RCC 7860 (cell line): ENCODE measurements around the gene PMEPA1.
"Not testable (repeated sequence)": the region's sequence is repeated elsewhere in the genome, so short reads cannot be mapped to it uniquely, and the experiment has no call there.

Experiments used
- DNase-seq: peaks from one replicate; pipeline ENCODE4 v3.0.0-alpha.2; 2015; ENCODE audit warnings: low spot score
- FAIRE-seq: peaks from 2 replicates; lab custom pipeline; 2012; peaks lifted over from hg19 to GRCh38; lab: Jason Lieb, UNC

Gene PMEPA1

GRCh38 chr20:57654363-57654997, 55.3 kb downstream of the PMEPA1 start:
- DNase-seq (peak; percentile 20), FAIRE-seq (no peak)

GRCh38 chr20:57653910-57654309, 55.9 kb downstream of the PMEPA1 start:
- FAIRE-seq (no peak), DNase-seq (no peak)

GRCh38 chr20:57653546-57653900, 56.3 kb downstream of the PMEPA1 start:
- FAIRE-seq (no peak), DNase-seq (no peak)

- DNase-seq: no peak
Measured at GRCh38 chr20:57652606-57653545, 56.9 kb downstream of the PMEPA1 start.

GRCh38 chr20:57651881-57652605, 57.8 kb downstream of the PMEPA1 start:
- FAIRE-seq (no peak), DNase-seq (no peak)

More at GRCh38 chr20:57652606-57653545, 56.9 kb downstream of the PMEPA1 start:
- no peak for FAIRE-seq

GRCh38 chr20:57650756-57651483, 58.9 kb downstream of the PMEPA1 start:
- no peak for DNase-seq
- no peak for FAIRE-seq

GRCh38 chr20:57650266-57650665, 59.5 kb downstream of the PMEPA1 start:
- DNase-seq: no peak
- FAIRE-seq: no peak

GRCh38 chr20:57649617-57650015, 60.2 kb downstream of the PMEPA1 start:
- no peak for FAIRE-seq
- DNase-seq: no peak

GRCh38 chr20:57648878-57649616, 60.8 kb downstream of the PMEPA1 start:
- FAIRE-seq (no peak), DNase-seq (no peak)

GRCh38 chr20:57647933-57648785, 61.7 kb downstream of the PMEPA1 start:
- DNase-seq: no peak
- FAIRE-seq: no peak

GRCh38 chr20:57647006-57647932, 62.5 kb downstream of the PMEPA1 start:
- DNase-seq (no peak), FAIRE-seq (no peak)

- no peak for DNase-seq
- FAIRE-seq: no peak
Measured at GRCh38 chr20:57638895-57639236, 70.9 kb downstream of the PMEPA1 start.

GRCh38 chr20:57638173-57638894, 71.5 kb downstream of the PMEPA1 start:
- peak; percentile 100 for FAIRE-seq
- peak; percentile 94 for DNase-seq

GRCh38 chr20:57633945-57634491, 75.8 kb downstream of the PMEPA1 start:
- no peak for FAIRE-seq
- no peak for DNase-seq

- FAIRE-seq: no peak
- DNase-seq: no peak
Measured at GRCh38 chr20:57632286-57632685, 77.5 kb downstream of the PMEPA1 start.

- FAIRE-seq (no peak), DNase-seq (no peak)
Measured at GRCh38 chr20:57630061-57630460, 79.8 kb downstream of the PMEPA1 start.

- not testable (repeated sequence) for FAIRE-seq, DNase-seq
Measured at GRCh38 chr20:57629491-57629901, 80.3 kb downstream of the PMEPA1 start.
